ENCODE measurements around the gene THSD4. TPM values are rescaled to one million over a fixed set of nuclear protein-coding genes. Genes with fewer than 3 reads are reported as not detected.

THSD4 gene
- total and polyA plus RNA-seq, 9 of the 15 experiments (the other 6 are each of a cell fraction or from before 2014, with no cell fraction given), result 0.04 TPM; not detected in 5

- in situ Hi-C loops (cut with MboI), result no loop called here
- TF ChIP-seq PRDM10 (IDR thresholded peaks at IDR 0.05; ENCODE audit: partially characterized antibody) (no peak), TCF15 (CRISPR knock-in tag; IDR thresholded peaks at IDR 0.05) (no peak), MYNN (IDR thresholded peaks at IDR 0.05) (no peak), MYNN (CRISPR knock-in tag; IDR thresholded peaks at IDR 0.05) (no peak), ATF2 (CRISPR knock-in tag; IDR thresholded peaks at IDR 0.05) (no peak), EGR1 (conservative IDR thresholded peaks at IDR 0.05) (no peak), ADNP (tag; IDR thresholded peaks at IDR 0.05) (no peak), RBBP5 (IDR thresholded peaks at IDR 0.05; ENCODE audit: borderline replicate concordance, insufficient read depth, low read length, poor library complexity, severe bottlenecking) (no peak), CHD4 (IDR thresholded peaks at IDR 0.05; ENCODE audit: insufficient read depth, insufficient replicate concordance, low read depth, low read length, poor library complexity, severe bottlenecking) (no peak), MXD1 (CRISPR knock-in tag; IDR thresholded peaks at IDR 0.05; ENCODE audit: borderline replicate concordance, poor library complexity, severe bottlenecking) (no peak), XRCC3 (IDR thresholded peaks at IDR 0.05) (no peak), FOSL1 (tag; conservative IDR thresholded peaks at IDR 0.05) (no peak), ZNF518B (CRISPR knock-in tag; IDR thresholded peaks at IDR 0.05) (no peak)
These were observed 156.1 kb downstream of the THSD4 start for GRCh38 chr15:71271327-71271726.

More at GRCh38 chr15:71271327-71271726, 156.1 kb downstream of the THSD4 start:
- H3K9ac ChIP-seq (ENCODE audit: insufficient read depth in 1 of 2, low read depth in 2 of 2, low read length in 2 of 2), result no peak overlapping the region
- no peaks in the 10 kb centered on the region for H3K79me2 ChIP-seq (ENCODE audit: control insufficient read depth, insufficient read depth, low read length)
- no peaks in the 10 kb centered on the region for H3K36me3 ChIP-seq (ENCODE audit: control insufficient read depth, insufficient read depth, low read length)
- no peaks in the 10 kb centered on the region for H3K9me3 ChIP-seq (replicated peaks; ENCODE audit: control insufficient read depth, insufficient read depth, low read depth, low read length)
- FAIRE-seq, result no peak
- no peaks in the 10 kb centered on the region for H4K20me1 ChIP-seq (replicated peaks; ENCODE audit: control insufficient read depth, insufficient read depth, low read length)
- intact Hi-C loops (cut with micrococcal nuclease), result no loop called here
- no peak for ATAC-seq
- no peaks in the 10 kb centered on the region for H3K9me1 ChIP-seq (ENCODE audit: control insufficient read depth, insufficient read depth, low read length)
- ChIA-PET CTCF (ENCODE audit: low intra/inter-chr PET ratio) (no interaction called here), POLR2A (no interaction called here)
- H3K27me3 ChIP-seq (ENCODE audit: control insufficient read depth in 2 of 2, insufficient read depth in 2 of 2, low read length in 2 of 2), result no peaks in the 10 kb centered on the region
- no peak for DNase-seq (ENCODE audit: extremely low read depth in 1 of 4, low spot score in 3 of 4)
- H3K4me3 ChIP-seq, result no peak overlapping the region
- no TSS peak for BruUV-seq (replicated peaks)
- no peak overlapping the region for H3K27ac ChIP-seq (ENCODE audit: extremely low read depth, low read depth, low read length)
- no peak overlapping the region for H2AFZ ChIP-seq (ENCODE audit: low read depth, low read length)
- no peak overlapping the region for H3K4me2 ChIP-seq (ENCODE audit: insufficient read depth, low read length)
- H3K4me1 ChIP-seq (replicated peaks in 1 of 2; ENCODE audit: control insufficient read depth in 2 of 2, insufficient read depth in 2 of 2, low read length in 2 of 2), result no peaks in the 10 kb centered on the region
